Measurements from ENCODE around the gene PEA15. TPM values are rescaled to one million over a fixed set of nuclear protein-coding genes. Genes with fewer than 3 reads are reported as not detected.

PEA15 gene
- total and polyA plus RNA-seq, 2 donors (not counting 3 experiments of a cell fraction or from before 2014, with no cell fraction given) = 250 to 304 TPM

DNA sequence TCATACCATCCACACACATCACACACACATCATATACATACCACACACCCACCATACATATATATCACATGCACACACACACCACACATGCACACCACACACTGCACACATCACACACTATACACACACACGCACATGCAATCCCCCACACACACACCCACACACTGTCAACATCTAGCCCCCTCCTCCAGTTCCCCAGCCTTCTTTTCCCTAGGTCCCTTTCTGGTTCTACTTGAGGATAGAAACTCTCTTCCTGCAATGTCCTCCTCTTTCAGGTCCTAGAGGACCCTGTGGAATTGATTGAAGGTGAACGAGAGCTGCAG lies 10.5 kb upstream of the PEA15 start:
- no peak for DNase-seq (ENCODE audit: low read depth, low spot score)
- ChIA-PET CTCF (interaction anchor here (4.8 to 5.0 kb wide), 2 partner anchors 25 to 97 kb away, joined by 26 to 34 read pairs; no protein-coding TSS in a partner anchor), POLR2A (no interaction called here)
- dilution Hi-C loops (cut with MboI; ENCODE audit: extremely low pct_ligation_motif_present, low sequenced_read_pairs) (no loop called here), intact Hi-C loops (cut with micrococcal nuclease) (no loop called here)
- Histone ChIP-seq H4K20me1 (replicated peaks; ENCODE audit: control insufficient read depth, extremely low read depth, insufficient read depth, low read length) (no peaks in the 10 kb centered on the region), H3K79me2 (ENCODE audit: control insufficient read depth, insufficient read depth, low read length) (no peaks in the 10 kb centered on the region), H3K27me3 (ENCODE audit: control insufficient read depth in 2 of 2, insufficient read depth in 2 of 2, low read length in 2 of 2) (peaks cover 0 to 3% of the 10 kb centered on the region in 2 experiments), H3K36me3 (ENCODE audit: control insufficient read depth in 2 of 2, extremely low read depth in 1 of 2, insufficient read depth in 2 of 2, low read length in 2 of 2) (no peaks in the 10 kb centered on the region), H3K4me1 (ENCODE audit: control insufficient read depth, extremely low read depth, insufficient read depth, low read length) (peaks cover 2% of the 10 kb centered on the region), H3K27ac (ENCODE audit: insufficient read depth, low read depth, low read length) (no peak overlapping the region), H3K9ac (replicated peaks; ENCODE audit: extremely low read depth, insufficient read depth, low read length) (no peak overlapping the region), H3K9me3 (replicated peaks; ENCODE audit: control insufficient read depth, insufficient read depth, low read length) (no peaks in the 10 kb centered on the region), H3K4me2 (ENCODE audit: insufficient read depth, low read length) (no peak overlapping the region), H2AFZ (ENCODE audit: low read depth, low read length) (no peak overlapping the region), H3K4me3 (replicated peaks in 1 of 3; ENCODE audit: insufficient read depth in 1 of 3, low read depth in 1 of 3, low read length in 3 of 3) (no peak overlapping the region), H3K9me1 (replicated peaks; ENCODE audit: control insufficient read depth, extremely low read depth, insufficient read depth, low read length) (no peaks in the 10 kb centered on the region)
- FAIRE-seq = no peak
- no TSS peak for BruUV-seq (replicated peaks)
- TF ChIP-seq POLR2AphosphoS5 (IDR thresholded peaks at IDR 0.05; ENCODE audit: insufficient read depth, low read depth, low read length) (no peak), EZH2 (IDR thresholded peaks at IDR 0.05; ENCODE audit: borderline replicate concordance, low read depth, low read length, severe bottlenecking) (no peak), MYC (IDR thresholded peaks at IDR 0.05; ENCODE audit: low read depth, low read length) (no peak), GATA2 (IDR thresholded peaks at IDR 0.05; ENCODE audit: insufficient read depth, insufficient read length, low read depth, low read length) (no peak), POLR2A (IDR thresholded peaks at IDR 0.05; ENCODE audit: low read depth, low read length) (no peak), JUN (IDR thresholded peaks at IDR 0.05; ENCODE audit: borderline replicate concordance, insufficient read depth, insufficient read length, low read depth) (no peak), FOS (IDR thresholded peaks at IDR 0.05; ENCODE audit: borderline replicate concordance, insufficient read depth, low read length) (no peak)
- TF ChIP-seq, protein P1, sequence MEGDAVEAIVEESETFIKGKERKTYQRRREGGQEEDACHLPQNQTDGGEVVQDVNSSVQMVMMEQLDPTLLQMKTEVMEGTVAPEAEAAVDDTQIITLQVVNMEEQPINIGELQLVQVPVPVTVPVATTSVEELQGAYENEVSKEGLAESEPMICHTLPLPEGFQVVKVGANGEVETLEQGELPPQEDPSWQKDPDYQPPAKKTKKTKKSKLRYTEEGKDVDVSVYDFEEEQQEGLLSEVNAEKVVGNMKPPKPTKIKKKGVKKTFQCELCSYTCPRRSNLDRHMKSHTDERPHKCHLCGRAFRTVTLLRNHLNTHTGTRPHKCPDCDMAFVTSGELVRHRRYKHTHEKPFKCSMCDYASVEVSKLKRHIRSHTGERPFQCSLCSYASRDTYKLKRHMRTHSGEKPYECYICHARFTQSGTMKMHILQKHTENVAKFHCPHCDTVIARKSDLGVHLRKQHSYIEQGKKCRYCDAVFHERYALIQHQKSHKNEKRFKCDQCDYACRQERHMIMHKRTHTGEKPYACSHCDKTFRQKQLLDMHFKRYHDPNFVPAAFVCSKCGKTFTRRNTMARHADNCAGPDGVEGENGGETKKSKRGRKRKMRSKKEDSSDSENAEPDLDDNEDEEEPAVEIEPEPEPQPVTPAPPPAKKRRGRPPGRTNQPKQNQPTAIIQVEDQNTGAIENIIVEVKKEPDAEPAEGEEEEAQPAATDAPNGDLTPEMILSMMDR (IDR thresholded peaks at IDR 0.05; ENCODE audit: extremely low read depth in 1 of 2, insufficient read depth in 1 of 2, low read depth in 1 of 2, low read length in 2 of 2) = no peak
- TF ChIP-seq, protein P2, sequence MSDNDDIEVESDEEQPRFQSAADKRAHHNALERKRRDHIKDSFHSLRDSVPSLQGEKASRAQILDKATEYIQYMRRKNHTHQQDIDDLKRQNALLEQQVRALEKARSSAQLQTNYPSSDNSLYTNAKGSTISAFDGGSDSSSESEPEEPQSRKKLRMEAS (IDR thresholded peaks at IDR 0.05; ENCODE audit: insufficient read depth, insufficient read length) = no peak

Measured in endothelial cell of umbilical vein (primary cell).